Nephron progenitor cell (in vitro differentiated cells): ENCODE results near the gene KATNAL1.

Experiments used
- DNase-seq: peaks from one replicate; pipeline ENCODE4 v3.0.0; 2021
- H3K27ac Mint-ChIP-seq: 2 replicates; pipeline ENCODE4 v1.8.0; 2021; ENCODE audit warnings: mild to moderate bottlenecking, moderate library complexity, mixed read lengths
- H3K27me3 Mint-ChIP-seq: 2 replicates; pipeline ENCODE4 v1.8.0; 2021; ENCODE audit warnings: mild to moderate bottlenecking, low read depth, mixed read lengths; ENCODE audit not compliant: poor library complexity
- H3K36me3 Mint-ChIP-seq: 2 replicates; pipeline ENCODE4 v1.8.0; 2021; ENCODE audit warnings: low read depth, mixed read lengths
- H3K4me1 Mint-ChIP-seq: 2 replicates; pipeline ENCODE4 v1.8.0; 2021; ENCODE audit warnings: mixed read lengths
- H3K4me3 Mint-ChIP-seq: 2 replicates; pipeline ENCODE4 v1.8.0; 2021; ENCODE audit warnings: mild to moderate bottlenecking, moderate library complexity, mixed read lengths
- H3K9me3 Mint-ChIP-seq: 2 replicates; pipeline ENCODE4 v1.8.0; 2021; ENCODE audit warnings: mild to moderate bottlenecking, moderate library complexity, mixed read lengths
- CTCF ChIP-seq: fragments of 200-600 bp; sonication (generic); IDR thresholded peaks from 2 replicates; pipeline ENCODE4 v1.5.0; 2021; ENCODE audit warnings: antibody characterized with exemption

KATNAL1 gene

DNA sequence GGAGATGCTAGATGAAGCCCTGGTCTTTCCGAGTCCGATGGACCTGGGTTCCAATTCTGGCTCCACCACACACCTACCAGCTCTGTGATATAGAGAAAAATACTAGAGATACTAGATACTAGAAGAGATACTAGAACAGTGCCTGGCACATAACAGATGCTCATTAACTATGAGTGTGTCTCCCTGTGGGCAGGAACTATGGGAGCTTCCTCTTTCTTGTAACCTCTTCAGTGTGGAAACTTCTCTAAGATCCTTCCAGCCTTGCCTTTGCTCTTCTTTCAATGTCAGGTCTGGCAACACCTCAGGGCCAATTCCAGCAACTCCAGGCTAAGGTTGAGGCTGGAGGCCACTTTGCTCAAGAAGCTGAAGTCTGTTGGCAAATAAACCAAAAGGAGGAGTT is 143.9 kb downstream of the KATNAL1 start:
- Mint-ChIP-seq H3K4me1 (peaks cover 43% of the 10 kb centered on the region), H3K9me3 (peaks cover 5% of the 10 kb centered on the region)

GRCh38 chr13:30159446-30159839 is 147.9 kb downstream of the KATNAL1 start:
- Mint-ChIP-seq H3K4me1 (peaks cover 53% of the 10 kb centered on the region), H3K27ac (peak overlapping the region; percentile 88)

More for the DNA sequence above, 143.9 kb downstream of the KATNAL1 start:
- TF ChIP-seq CTCF, result no peak
- peaks cover 12% of the 10 kb centered on the region for H3K27me3 Mint-ChIP-seq
- H3K36me3 Mint-ChIP-seq, result peaks cover 4% of the 10 kb centered on the region
- no peak overlapping the region for H3K27ac Mint-ChIP-seq
- no peak for DNase-seq
- no peak overlapping the region for H3K4me3 Mint-ChIP-seq

DNA sequence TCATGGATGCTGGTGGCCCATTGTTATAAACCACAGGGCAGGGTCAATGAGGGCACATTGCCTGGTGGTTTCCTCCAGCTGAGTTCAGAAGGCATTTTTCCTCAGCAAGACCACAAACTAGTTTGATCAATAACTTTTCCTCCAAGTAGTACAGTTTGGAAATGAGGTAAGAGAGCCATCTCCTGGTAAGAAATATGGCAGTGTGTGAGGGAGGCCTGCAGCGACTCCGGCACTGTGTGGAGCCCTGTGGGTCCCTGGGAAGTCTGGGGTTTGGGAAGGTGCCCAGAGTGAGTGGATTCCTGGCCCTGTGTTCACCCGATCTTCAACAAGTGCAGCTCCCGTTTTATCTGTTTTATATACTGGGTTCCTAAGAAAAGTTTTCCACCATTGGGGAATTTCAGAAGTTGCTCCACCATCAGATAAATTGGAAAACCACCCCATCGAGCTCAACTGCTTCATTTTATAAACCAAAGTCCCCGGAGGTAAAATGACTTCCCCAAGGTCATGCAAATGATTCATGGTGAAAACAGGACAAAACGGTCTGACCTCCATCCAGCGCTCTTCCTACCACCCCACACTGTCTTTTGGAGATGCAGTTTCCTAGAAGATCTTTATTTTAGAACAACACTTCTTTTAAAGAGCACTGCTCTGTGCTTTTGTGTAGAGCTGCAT is 148.4 kb downstream of the KATNAL1 start:
- Mint-ChIP-seq H3K36me3 (peaks cover 4% of the 10 kb centered on the region), H3K9me3 (peaks cover 5% of the 10 kb centered on the region), H3K27ac (peak overlapping the region; percentile 88), H3K4me3 (no peak overlapping the region), H3K27me3 (peaks cover 9% of the 10 kb centered on the region), H3K4me1 (peaks cover 59% of the 10 kb centered on the region)
- TF ChIP-seq CTCF, result no peak
- no peak for DNase-seq

More at GRCh38 chr13:30159446-30159839, 147.9 kb downstream of the KATNAL1 start:
- Mint-ChIP-seq H3K36me3 (peaks cover 4% of the 10 kb centered on the region), H3K27me3 (peaks cover 9% of the 10 kb centered on the region), H3K9me3 (peaks cover 5% of the 10 kb centered on the region), H3K4me3 (no peak overlapping the region)
- no peak for DNase-seq
- TF ChIP-seq CTCF, result no peak

DNA sequence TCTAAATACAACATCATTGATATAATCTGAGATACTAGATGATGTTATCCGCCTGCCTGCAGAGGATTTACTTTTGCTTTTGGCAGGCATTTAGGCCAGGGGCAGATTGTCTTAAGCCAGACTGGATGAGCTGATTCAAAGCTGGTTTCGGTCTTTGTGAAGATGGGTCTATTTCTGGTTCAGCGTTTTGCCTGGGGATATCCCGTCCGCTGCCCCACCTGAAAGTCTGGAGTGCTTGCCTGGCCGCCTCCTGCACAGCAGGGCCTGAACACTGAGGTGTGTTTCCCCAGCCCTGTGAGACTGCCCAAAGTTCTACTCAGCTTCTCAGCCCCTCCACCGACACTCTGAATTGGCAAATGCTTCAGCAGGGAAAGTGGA is 149.7 kb downstream of the KATNAL1 start:
- TF ChIP-seq CTCF, result no peak
- peaks cover 72% of the 10 kb centered on the region for H3K4me1 Mint-ChIP-seq
- H3K9me3 Mint-ChIP-seq, result peaks cover 2% of the 10 kb centered on the region
- peaks cover 2% of the 10 kb centered on the region for H3K36me3 Mint-ChIP-seq
- H3K4me3 Mint-ChIP-seq, result no peak overlapping the region
- H3K27ac Mint-ChIP-seq, result peak overlapping the region; percentile 58
- peaks cover 9% of the 10 kb centered on the region for H3K27me3 Mint-ChIP-seq
- DNase-seq, result no peak

GRCh38 chr13:30156826-30157615 is 150.3 kb downstream of the KATNAL1 start:
- no peaks in the 10 kb centered on the region for H3K36me3 Mint-ChIP-seq
- peaks cover 78% of the 10 kb centered on the region for H3K4me1 Mint-ChIP-seq
- TF ChIP-seq CTCF, result no peak
- no peak overlapping the region for H3K27ac Mint-ChIP-seq
- DNase-seq, result no peak
- no peaks in the 10 kb centered on the region for H3K9me3 Mint-ChIP-seq
- H3K4me3 Mint-ChIP-seq, result no peak overlapping the region
- peaks cover 9% of the 10 kb centered on the region for H3K27me3 Mint-ChIP-seq
